HEK293 (cell line): ENCODE results near the gene CIDEA.

ENCODE experiments used
- AEBP2 ChIP-seq: fragments of 450-650 bp; formaldehyde crosslinking; IDR thresholded peaks from 2 replicates; pipeline ENCODE4 v1.5.1; 2016; ENCODE audit warnings: missing biosample characterization, missing genetic modification characterization, borderline replicate concordance
- GLIS1 ChIP-seq: fragments of 450-650 bp; formaldehyde crosslinking; IDR thresholded peaks from 2 replicates; pipeline ENCODE4 v1.5.1; 2016; ENCODE audit warnings: missing biosample characterization, missing genetic modification characterization
- GLIS2 ChIP-seq: fragments of 450-650 bp; formaldehyde crosslinking; IDR thresholded peaks from 2 replicates; pipeline ENCODE4 v1.5.1; 2016; ENCODE audit warnings: missing biosample characterization, missing genetic modification characterization
- HIC1 ChIP-seq: fragments of 450-650 bp; formaldehyde crosslinking; IDR thresholded peaks from 2 replicates; pipeline ENCODE4 v1.5.1; 2016; ENCODE audit warnings: missing biosample characterization, missing genetic modification characterization
- MZF1 ChIP-seq: fragments of 450-650 bp; formaldehyde crosslinking; IDR thresholded peaks from 2 replicates; pipeline ENCODE4 v1.5.1; 2017; ENCODE audit warnings: missing biosample characterization, missing genetic modification characterization, borderline replicate concordance
- OSR2 ChIP-seq: fragments of 450-650 bp; formaldehyde crosslinking; IDR thresholded peaks from 2 replicates; pipeline ENCODE4 v1.5.1; 2016; ENCODE audit warnings: missing biosample characterization, missing genetic modification characterization
- SETDB1 ChIP-seq: IDR thresholded peaks from one replicate; pipeline ENCODE4 v1.6.1; 2017; ENCODE audit warnings: mild to moderate bottlenecking, low read length, moderate library complexity, mixed read lengths; ENCODE audit not compliant: insufficient read length
- WT1 ChIP-seq: fragments of 450-650 bp; formaldehyde crosslinking; IDR thresholded peaks from 2 replicates; pipeline ENCODE4 v1.5.1; 2016; ENCODE audit warnings: missing biosample characterization, missing genetic modification characterization
- ZBTB11 ChIP-seq: fragments of 450-650 bp; formaldehyde crosslinking; conservative IDR thresholded peaks from 2 replicates; pipeline ENCODE4 v1.5.1; 2016; ENCODE audit warnings: low read depth, missing biosample characterization, missing genetic modification characterization
- ZBTB21 ChIP-seq: fragments of 450-650 bp; formaldehyde crosslinking; IDR thresholded peaks from 2 replicates; pipeline ENCODE4 v1.5.1; 2017; ENCODE audit warnings: missing biosample characterization, missing genetic modification characterization
- ZFHX2 ChIP-seq: fragments of 450-650 bp; formaldehyde crosslinking; conservative IDR thresholded peaks from 2 replicates; pipeline ENCODE4 v1.5.1; 2016; ENCODE audit warnings: missing biosample characterization, missing genetic modification characterization
- ZFP37 ChIP-seq: fragments of 450-650 bp; formaldehyde crosslinking; IDR thresholded peaks from 2 replicates; pipeline ENCODE4 v1.5.1; 2016; ENCODE audit warnings: missing biosample characterization, missing genetic modification characterization
- ZNF266 ChIP-seq: fragments of 450-650 bp; formaldehyde crosslinking; IDR thresholded peaks from 2 replicates; pipeline ENCODE4 v1.5.1; 2016; ENCODE audit warnings: missing biosample characterization, missing genetic modification characterization, low read depth
- ZNF391 ChIP-seq: fragments of 450-650 bp; formaldehyde crosslinking; IDR thresholded peaks from 2 replicates; pipeline ENCODE4 v1.5.1; 2016; ENCODE audit warnings: low read depth, missing biosample characterization, missing genetic modification characterization, borderline replicate concordance
- ZNF423 ChIP-seq: fragments of 450-650 bp; formaldehyde crosslinking; IDR thresholded peaks from 2 replicates; pipeline ENCODE4 v1.5.1; 2016; ENCODE audit warnings: missing biosample characterization, missing genetic modification characterization
- ZNF529 ChIP-seq: fragments of 450-650 bp; formaldehyde crosslinking; IDR thresholded peaks from 2 replicates; pipeline ENCODE4 v1.5.1; 2017; ENCODE audit warnings: missing genetic modification characterization, missing biosample characterization; ENCODE audit not compliant: insufficient replicate concordance
- ZNF639 ChIP-seq: fragments of 450-650 bp; formaldehyde crosslinking; IDR thresholded peaks from 2 replicates; pipeline ENCODE4 v1.5.1; 2016; ENCODE audit warnings: missing biosample characterization, missing genetic modification characterization
- TF ChIP-seq, protein P1 (sequence below): fragments of 450-650 bp; formaldehyde crosslinking; IDR thresholded peaks from 2 replicates; pipeline ENCODE4 v1.5.1; 2016; ENCODE audit warnings: missing biosample characterization, missing genetic modification characterization
- TF ChIP-seq, protein P2 (sequence below): fragments of 450-650 bp; formaldehyde crosslinking; IDR thresholded peaks from 2 replicates; pipeline ENCODE4 v1.5.1; 2017; ENCODE audit warnings: missing biosample characterization, missing genetic modification characterization
- TF ChIP-seq, protein P3 (sequence below): fragments of 450-650 bp; formaldehyde crosslinking; IDR thresholded peaks from 2 replicates; pipeline ENCODE4 v1.5.1; 2016; ENCODE audit warnings: missing biosample characterization, missing genetic modification characterization
- TF ChIP-seq, protein P4 (sequence below): fragments of 450-650 bp; formaldehyde crosslinking; IDR thresholded peaks from 2 replicates; pipeline ENCODE4 v1.5.1; 2016; ENCODE audit warnings: missing biosample characterization, missing genetic modification characterization, borderline replicate concordance

CIDEA gene

DNA sequence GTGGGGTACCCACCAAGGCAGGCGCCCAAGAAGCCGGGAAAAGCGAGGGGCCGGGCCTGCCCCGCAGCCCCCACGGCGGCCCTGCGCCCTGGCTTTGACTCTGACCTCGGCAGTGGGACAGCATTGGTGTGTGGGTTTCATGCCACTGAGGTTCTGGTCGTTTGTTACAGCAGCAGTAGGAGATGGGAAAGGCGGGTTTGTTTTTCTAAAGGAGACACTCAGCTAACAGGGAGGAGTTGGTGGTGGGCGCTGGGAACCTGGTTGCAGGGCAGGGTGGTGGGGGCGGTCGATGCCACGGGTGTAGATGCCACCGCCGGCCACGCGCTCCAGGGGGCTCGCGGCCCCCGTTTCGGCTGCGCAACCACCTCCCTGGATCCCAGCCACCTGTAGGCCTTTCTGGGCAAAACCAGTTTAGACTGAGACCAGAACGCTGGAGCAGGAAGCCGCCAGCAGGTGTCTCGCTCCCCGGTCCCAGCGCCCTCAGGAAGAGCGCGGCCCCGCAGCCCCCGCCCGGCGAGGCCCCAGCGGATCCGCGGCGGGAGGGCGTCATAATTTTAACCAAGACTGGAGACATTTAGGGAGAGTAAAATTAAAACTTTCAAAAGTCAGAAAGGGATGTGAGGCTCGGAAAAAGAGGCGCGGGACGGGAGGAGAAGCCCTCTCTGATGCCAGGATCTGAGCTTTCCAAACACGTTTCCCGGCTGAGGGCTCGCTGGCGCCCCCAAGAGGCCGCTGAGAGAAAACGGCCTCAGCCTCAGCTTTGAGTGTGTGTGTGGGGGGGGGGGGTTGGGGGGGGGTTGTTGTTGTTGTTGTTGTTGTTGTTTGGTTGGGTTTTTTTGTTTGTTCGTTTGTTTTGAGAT lies 17.4 kb downstream of the CIDEA start (continued):
- TF ChIP-seq ZBTB11 (tag by site-specific recombination) (peak; percentile 36; the same call in 1 of the 2 replicates), ZFHX2 (tag by site-specific recombination) (peak; percentile 72), AEBP2 (tag by site-specific recombination) (no peak), SETDB1 (no peak), ZBTB21 (tag by site-specific recombination) (no peak), MZF1 (tag by site-specific recombination) (no peak), OSR2 (tag by site-specific recombination) (no peak), WT1 (no peak), ZNF266 (tag by site-specific recombination) (no peak), GLIS1 (tag by site-specific recombination) (peak; percentile 76), ZNF639 (no peak), ZNF423 (tag by site-specific recombination) (no peak), HIC1 (no peak), GLIS2 (peak; percentile 73), ZNF391 (tag by site-specific recombination) (no peak), ZNF529 (tag by site-specific recombination) (no peak), ZFP37 (tag by site-specific recombination) (peak; percentile 81; the same call in 1 of the 2 replicates)
- TF ChIP-seq, protein P1, sequence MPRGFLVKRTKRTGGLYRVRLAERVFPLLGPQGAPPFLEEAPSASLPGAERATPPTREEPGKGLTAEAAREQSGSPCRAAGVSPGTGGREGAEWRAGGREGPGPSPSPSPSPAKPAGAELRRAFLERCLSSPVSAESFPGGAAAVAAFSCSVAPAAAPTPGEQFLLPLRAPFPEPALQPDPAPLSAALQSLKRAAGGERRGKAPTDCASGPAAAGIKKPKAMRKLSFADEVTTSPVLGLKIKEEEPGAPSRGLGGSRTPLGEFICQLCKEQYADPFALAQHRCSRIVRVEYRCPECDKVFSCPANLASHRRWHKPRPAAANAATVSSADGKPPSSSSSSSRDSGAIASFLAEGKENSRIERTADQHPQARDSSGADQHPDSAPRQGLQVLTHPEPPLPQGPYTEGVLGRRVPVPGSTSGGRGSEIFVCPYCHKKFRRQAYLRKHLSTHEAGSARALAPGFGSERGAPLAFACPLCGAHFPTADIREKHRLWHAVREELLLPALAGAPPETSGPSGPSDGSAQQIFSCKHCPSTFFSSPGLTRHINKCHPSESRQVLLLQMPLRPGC (tag by site-specific recombination), result no peak
- TF ChIP-seq, protein P2, sequence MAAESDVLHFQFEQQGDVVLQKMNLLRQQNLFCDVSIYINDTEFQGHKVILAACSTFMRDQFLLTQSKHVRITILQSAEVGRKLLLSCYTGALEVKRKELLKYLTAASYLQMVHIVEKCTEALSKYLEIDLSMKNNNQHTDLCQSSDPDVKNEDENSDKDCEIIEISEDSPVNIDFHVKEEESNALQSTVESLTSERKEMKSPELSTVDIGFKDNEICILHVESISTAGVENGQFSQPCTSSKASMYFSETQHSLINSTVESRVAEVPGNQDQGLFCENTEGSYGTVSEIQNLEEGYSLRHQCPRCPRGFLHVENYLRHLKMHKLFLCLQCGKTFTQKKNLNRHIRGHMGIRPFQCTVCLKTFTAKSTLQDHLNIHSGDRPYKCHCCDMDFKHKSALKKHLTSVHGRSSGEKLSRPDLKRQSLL (tag by site-specific recombination), result no peak
- TF ChIP-seq, protein P3, sequence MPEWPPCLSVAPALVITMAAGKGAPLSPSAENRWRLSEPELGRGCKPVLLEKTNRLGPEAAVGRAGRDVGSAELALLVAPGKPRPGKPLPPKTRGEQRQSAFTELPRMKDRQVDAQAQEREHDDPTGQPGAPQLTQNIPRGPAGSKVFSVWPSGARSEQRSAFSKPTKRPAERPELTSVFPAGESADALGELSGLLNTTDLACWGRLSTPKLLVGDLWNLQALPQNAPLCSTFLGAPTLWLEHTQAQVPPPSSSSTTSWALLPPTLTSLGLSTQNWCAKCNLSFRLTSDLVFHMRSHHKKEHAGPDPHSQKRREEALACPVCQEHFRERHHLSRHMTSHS (tag by site-specific recombination), result no peak
- TF ChIP-seq, protein P4, sequence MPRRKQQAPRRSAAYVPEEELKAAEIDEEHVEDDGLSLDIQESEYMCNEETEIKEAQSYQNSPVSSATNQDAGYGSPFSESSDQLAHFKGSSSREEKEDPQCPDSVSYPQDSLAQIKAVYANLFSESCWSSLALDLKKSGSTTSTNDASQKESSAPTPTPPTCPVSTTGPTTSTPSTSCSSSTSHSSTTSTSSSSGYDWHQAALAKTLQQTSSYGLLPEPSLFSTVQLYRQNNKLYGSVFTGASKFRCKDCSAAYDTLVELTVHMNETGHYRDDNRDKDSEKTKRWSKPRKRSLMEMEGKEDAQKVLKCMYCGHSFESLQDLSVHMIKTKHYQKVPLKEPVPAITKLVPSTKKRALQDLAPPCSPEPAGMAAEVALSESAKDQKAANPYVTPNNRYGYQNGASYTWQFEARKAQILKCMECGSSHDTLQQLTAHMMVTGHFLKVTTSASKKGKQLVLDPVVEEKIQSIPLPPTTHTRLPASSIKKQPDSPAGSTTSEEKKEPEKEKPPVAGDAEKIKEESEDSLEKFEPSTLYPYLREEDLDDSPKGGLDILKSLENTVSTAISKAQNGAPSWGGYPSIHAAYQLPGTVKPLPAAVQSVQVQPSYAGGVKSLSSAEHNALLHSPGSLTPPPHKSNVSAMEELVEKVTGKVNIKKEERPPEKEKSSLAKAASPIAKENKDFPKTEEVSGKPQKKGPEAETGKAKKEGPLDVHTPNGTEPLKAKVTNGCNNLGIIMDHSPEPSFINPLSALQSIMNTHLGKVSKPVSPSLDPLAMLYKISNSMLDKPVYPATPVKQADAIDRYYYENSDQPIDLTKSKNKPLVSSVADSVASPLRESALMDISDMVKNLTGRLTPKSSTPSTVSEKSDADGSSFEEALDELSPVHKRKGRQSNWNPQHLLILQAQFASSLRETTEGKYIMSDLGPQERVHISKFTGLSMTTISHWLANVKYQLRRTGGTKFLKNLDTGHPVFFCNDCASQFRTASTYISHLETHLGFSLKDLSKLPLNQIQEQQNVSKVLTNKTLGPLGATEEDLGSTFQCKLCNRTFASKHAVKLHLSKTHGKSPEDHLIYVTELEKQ (tag by site-specific recombination), result no peak
